HG02610 (cell line): Measurements from ENCODE around the gene NEK6.

Source experiments
- ATAC-seq: cut with Tn5 transposase; IDR thresholded peaks from one replicate; pipeline ENCODE4 v1.9.1; 2021; ENCODE audit warnings: mild to moderate bottlenecking, moderate library complexity; ENCODE audit not compliant: unreplicated experiment

NEK6 gene

GRCh38 chr9:124260769-124261603 lies 3.2 kb downstream of the NEK6 start:
- no peak for ATAC-seq

DNA sequence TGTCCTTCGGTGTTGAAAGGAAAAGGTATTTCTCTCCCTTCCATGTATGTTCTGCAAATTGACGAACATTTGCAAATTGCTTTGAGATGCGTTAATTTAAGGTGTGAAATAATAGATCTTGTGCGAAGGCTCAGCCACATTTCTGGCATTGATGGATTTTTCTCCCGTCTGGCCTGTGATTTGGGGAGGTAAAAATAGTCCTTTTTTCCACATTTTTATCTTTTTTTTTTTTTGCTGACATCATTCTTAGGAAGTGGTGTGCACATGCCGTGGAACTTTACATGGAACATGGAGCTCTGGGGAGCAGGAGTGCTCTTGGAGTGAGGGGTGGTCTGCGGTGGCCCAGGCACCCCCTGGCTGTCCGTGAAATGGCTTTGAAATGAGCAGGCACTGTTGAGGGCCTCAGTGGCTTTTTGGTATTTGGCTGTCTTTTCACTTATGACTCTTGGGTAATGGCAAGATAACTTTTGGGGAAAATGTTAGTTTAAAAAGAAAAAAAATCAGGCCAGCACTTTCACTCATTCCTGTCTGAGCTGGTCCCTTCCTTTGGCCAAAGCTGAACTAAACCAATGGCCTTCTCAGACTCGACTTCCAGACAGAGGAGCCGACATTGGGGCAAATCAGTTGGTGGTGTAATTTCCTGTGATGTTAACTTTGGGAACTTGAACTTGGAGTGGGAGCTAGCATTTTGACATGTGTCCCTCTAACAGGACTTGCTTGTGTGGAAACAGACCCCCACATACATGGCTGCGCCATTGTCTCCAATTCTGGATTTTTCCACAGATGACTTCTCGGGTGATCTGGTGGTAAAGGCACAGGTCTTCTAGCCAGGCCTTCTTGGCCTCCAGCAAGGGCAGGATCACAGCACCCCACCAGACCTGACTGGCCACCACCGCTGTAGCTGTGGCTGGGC lies 4.2 kb downstream of the NEK6 start:
- ATAC-seq: no peak

DNA sequence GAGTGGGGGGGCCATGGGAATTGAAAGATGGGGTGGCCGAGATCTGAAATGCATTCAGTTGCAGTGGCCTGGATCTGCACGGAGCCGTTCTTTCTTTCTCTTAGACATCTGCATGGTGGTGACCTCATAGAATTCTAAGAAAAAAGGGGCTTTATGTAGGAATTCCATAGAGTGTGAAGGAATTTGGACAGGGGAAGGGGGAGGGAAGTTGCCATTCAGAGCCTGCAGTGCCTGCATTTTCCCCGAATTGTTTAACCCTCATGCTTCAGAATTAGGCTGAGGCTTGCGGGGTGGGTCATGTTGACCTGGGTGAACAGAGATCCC lies 4.9 kb downstream of the NEK6 start:
- ATAC-seq: no peak

- ATAC-seq: no peak
Observed at GRCh38 chr9:124263213-124263612, 5.5 kb downstream of the NEK6 start.

DNA sequence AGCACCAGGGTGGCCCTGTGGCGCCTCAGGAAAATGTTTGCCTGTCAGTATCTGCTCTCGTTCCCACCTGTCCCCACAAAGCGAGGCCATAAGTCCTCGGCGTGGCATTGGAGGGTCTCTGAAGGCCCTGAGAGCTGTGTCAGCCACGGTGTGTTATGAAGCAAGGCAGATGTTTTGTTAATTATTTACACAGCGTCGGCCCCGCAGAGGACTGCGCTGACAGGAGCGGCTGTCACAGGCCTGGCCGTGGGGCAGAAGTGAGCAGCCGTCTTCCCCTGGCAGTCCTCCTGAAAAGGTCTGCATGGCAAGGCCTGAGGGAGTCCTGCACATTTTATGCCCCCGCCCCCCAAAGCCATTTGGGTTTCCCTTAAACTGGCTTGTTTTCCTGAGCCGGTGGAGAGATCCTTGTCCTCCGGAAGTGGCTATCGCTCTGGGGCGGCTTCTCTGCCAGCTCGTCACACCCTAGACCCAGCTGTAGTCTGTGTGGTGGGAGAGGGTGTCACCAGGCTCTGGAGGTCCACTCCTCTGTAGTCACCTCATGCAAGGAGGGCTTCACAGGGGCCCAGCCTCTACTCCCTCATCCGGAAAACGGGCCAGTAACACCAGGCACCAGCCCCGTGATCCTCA lies 6.2 kb downstream of the NEK6 start:
- ATAC-seq: no peak

DNA sequence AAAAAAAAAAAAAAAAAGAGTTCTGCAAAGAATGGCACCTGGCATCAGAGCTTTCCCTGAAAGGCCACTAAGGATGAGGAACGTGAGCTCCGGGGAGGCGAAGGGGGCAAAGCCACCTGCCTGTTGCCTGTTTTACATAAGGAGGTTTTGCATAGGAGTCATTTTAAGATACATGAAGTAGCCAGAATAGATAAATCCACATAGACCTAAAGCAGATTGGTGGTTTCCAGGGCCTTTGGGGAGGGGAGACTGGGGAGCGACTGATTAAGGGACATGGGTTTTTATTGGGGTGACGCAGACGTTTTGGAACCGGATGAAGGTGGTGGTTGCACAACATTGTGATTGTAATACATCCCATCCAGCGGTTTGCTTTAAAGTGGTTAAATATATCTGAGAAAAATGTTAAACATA lies 7.1 kb downstream of the NEK6 start:
- peak; percentile 67 for ATAC-seq

GRCh38 chr9:124265551-124265950 lies 7.8 kb downstream of the NEK6 start:
- no peak for ATAC-seq

DNA sequence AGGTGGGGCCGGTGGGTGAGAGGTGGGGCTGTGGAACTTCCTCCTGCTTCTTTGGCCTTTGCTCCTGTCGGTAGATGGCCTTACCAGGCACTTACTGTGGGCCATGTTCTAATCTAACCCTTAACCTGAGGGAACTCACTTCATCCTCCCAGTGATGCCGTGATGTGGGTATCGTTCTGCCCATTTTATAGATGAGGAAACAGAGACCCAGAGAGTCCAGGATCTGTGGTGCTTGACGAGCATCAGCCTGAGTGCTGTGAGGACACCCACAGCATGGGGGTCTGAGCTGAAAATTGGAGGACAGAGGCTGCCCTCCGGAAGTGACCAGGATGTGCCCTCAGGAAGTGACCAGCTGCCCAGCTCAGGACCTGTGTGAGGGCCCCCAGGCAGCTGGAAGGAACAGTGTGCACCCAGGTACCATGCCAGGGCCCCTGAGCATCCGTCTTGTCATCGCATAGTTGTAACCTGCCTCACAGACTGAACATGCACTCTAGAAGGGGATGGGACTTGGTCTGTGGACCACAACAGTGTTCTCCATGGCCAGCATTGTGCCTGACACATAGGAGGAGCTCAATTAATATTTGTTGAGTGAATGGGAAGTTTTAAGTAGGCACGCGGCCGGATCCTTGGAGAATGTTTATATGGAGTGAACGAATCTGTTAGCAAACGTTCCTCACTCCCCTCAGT lies 8.5 kb downstream of the NEK6 start:
- ATAC-seq: no peak

DNA sequence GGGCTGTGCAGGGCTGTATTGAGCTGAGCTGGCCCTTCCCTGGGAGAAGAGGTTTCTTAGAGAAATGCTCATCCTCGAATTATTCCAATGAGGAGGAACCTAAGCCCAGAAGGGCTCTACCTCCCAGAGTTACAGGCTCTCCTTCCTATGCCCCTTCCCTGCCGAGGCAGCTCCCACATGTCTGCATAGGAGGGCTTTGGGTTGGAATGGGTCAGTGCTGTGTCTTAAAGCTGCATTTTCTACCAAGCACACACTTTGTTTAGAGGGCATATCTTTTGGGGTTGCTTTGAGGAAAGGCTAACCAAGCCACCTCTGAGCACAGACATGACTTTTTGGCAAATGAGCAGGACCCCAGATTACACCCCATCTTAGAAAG lies 9.1 kb downstream of the NEK6 start:
- ATAC-seq: no peak

GRCh38 chr9:124267271-124267807 lies 9.6 kb downstream of the NEK6 start:
- ATAC-seq: no peak

DNA sequence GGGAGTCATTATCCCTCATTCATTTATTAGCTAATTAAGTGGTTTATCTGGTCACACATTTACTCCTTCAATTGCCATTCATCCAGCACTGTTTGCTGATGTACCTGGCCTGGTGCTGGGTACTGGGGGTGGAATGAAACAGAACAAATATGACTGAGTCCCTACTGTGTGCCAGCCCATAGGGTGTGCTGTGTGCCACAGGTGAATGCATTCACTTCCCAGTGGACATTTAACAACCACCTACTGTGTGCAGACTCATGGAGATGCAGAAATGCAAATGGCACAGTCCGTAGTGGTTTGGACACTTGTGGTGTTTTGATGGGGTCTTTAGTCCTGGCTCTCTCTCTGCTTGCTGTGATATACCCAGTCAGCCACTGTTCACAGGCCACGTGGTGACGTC lies 10.5 kb downstream of the NEK6 start:
- ATAC-seq: no peak

- no peak for ATAC-seq
Observed at GRCh38 chr9:124268661-124269060, 10.9 kb downstream of the NEK6 start.

DNA sequence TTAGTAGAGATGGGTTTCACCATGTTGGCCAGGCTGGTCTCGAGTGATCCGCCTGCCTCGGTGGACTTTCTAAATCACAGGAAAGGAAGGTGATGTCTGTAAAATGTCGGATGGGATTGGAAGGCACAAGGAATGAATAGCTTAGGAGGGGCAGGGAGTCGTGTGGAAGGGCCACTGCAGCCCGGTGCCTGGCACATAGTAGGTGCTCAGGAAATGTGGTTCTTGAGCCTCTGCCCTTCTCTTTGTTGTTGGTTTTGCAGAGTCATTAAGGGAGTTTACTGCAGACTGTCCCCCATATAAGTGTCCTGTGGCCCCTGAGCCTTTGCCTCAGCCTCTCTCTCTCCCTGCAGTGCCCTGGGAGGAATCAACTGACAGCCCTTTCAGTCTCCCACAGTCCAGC lies 11.8 kb downstream of the NEK6 start:
- no peak for ATAC-seq

DNA sequence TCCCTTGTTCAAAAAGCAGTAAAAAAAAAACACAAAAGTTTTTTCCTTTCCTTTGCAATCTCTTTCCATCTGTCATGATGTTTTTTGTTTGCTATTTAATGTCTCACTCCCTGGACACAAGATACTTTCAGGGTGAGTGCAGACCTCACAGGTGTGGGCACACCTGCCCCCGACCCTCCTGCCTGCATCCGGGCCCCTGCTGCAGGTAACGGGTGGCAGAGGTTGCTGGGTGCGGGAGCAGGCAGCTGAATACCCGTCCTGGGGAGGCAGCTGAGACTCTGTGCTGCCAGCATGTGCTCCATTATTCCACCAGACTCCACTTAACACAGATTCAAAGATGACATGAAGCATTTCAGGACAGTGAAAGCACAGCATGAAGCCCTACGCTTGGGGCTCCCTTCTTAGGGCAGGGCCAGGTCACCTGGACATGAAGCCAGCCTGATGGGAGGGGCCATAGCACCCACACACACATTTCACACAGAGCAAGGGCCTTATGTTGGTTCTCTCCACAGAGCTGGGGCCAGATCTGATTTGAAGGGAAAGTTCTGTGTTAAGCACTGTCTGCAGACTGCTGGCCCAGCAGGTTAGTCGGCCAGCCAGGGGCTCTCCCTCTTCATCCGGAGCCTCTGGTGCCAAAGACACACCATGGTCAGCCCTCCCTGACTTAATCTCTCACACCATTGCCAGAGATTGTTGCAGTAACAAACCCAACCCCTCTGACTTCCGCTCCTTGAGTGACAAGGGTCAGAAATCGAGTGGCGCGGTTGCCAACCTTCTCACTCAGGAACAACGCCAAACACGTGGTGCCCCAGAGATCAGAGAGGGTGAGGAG lies 13.0 kb downstream of the NEK6 start:
- ATAC-seq: no peak

- ATAC-seq: no peak
Observed at GRCh38 chr9:124271660-124272059, 13.9 kb downstream of the NEK6 start.

GRCh38 chr9:124272118-124272517 lies 14.4 kb downstream of the NEK6 start:
- ATAC-seq: no peak

- ATAC-seq: no peak
Observed at GRCh38 chr9:124272979-124273378, 15.2 kb downstream of the NEK6 start.

- no peak for ATAC-seq
Observed at GRCh38 chr9:124273427-124274160, 15.8 kb downstream of the NEK6 start.

GRCh38 chr9:124274226-124274625 lies 16.5 kb downstream of the NEK6 start:
- no peak for ATAC-seq
